ENCODE results near the gene XRCC1.

GRCh38 chr19:43526884-43527859, 48.2 kb downstream of the XRCC1 start, which contains the start of gene ETHE1:
- TF ChIP-seq POLR2AphosphoS5 (IDR thresholded peaks at IDR 0.05; ENCODE audit: low read depth, low read length) = peak; percentile 62; the same call in 1 of the 2 replicates
- peak; percentile 73 for TF ChIP-seq POLR2A (IDR thresholded peaks at IDR 0.05; ENCODE audit: low read depth, low read length)
- 0 out of 2 replicates have a peak, but pooled peaks have one; percentile 51 for TF ChIP-seq TAF1 (IDR thresholded peaks at IDR 0.05; ENCODE audit: low read depth, low read length)
- no peak for TF ChIP-seq SPI1 (IDR thresholded peaks at IDR 0.05; ENCODE audit: low read depth, low read length)
- no peak for TF ChIP-seq PAX5 (IDR thresholded peaks at IDR 0.05; ENCODE audit: insufficient read depth, low read length, severe bottlenecking)
- no peak for TF ChIP-seq POU2F2 (IDR thresholded peaks at IDR 0.05; ENCODE audit: low read depth, low read length)
